ENCODE results near the gene TBKBP1.

TBKBP1 gene

GRCh38 chr17:47726796-47727703, 33.1 kb downstream of the TBKBP1 start:
- no peak overlapping the region for H3K4me3 ChIP-seq (ENCODE audit: low read depth, low read length)
- peaks cover 30% of the 10 kb centered on the region for H3K27me3 ChIP-seq (ENCODE audit: control insufficient read depth, insufficient read depth, low read length)
- H3K4me1 ChIP-seq (ENCODE audit: control insufficient read depth, insufficient read depth, low read length): no peaks in the 10 kb centered on the region
- H3K36me3 ChIP-seq (ENCODE audit: control insufficient read depth, insufficient read depth, low read length): no peaks in the 10 kb centered on the region
- H3K9me3 ChIP-seq (ENCODE audit: control insufficient read depth, insufficient read depth, low read length): no peaks in the 10 kb centered on the region
- no peak overlapping the region for H3K9ac ChIP-seq (ENCODE audit: low read depth, low read length)
- H3K27ac ChIP-seq (ENCODE audit: low read depth, low read length): no peak overlapping the region

GRCh38 chr17:47727704-47728036, 33.7 kb downstream of the TBKBP1 start:
- Histone ChIP-seq H3K4me1 (ENCODE audit: control insufficient read depth, insufficient read depth, low read length) (peaks cover 3% of the 10 kb centered on the region; the same call in 1 of the 2 replicates), H3K36me3 (ENCODE audit: control insufficient read depth, insufficient read depth, low read length) (no peaks in the 10 kb centered on the region), H3K9me3 (ENCODE audit: control insufficient read depth, insufficient read depth, low read length) (no peaks in the 10 kb centered on the region), H3K27me3 (ENCODE audit: control insufficient read depth, insufficient read depth, low read length) (peaks cover 30% of the 10 kb centered on the region), H3K9ac (ENCODE audit: low read depth, low read length) (no peak overlapping the region), H3K27ac (ENCODE audit: low read depth, low read length) (no peak overlapping the region), H3K4me3 (ENCODE audit: low read depth, low read length) (no peak overlapping the region)

- Histone ChIP-seq H3K27ac (ENCODE audit: low read depth, low read length) (no peak overlapping the region), H3K4me3 (ENCODE audit: low read depth, low read length) (no peak overlapping the region), H3K27me3 (ENCODE audit: control insufficient read depth, insufficient read depth, low read length) (peaks cover 37% of the 10 kb centered on the region), H3K4me1 (ENCODE audit: control insufficient read depth, insufficient read depth, low read length) (peaks cover 5% of the 10 kb centered on the region; the same call in 1 of the 2 replicates), H3K9ac (ENCODE audit: low read depth, low read length) (no peak overlapping the region), H3K9me3 (ENCODE audit: control insufficient read depth, insufficient read depth, low read length) (no peaks in the 10 kb centered on the region), H3K36me3 (ENCODE audit: control insufficient read depth, insufficient read depth, low read length) (no peaks in the 10 kb centered on the region)
These were observed 34.4 kb downstream of the TBKBP1 start for GRCh38 chr17:47728214-47728877.

- Histone ChIP-seq H3K27me3 (ENCODE audit: control insufficient read depth, insufficient read depth, low read length) (peaks cover 48% of the 10 kb centered on the region), H3K4me3 (ENCODE audit: low read depth, low read length) (no peak overlapping the region), H3K36me3 (ENCODE audit: control insufficient read depth, insufficient read depth, low read length) (no peaks in the 10 kb centered on the region), H3K4me1 (ENCODE audit: control insufficient read depth, insufficient read depth, low read length) (peaks cover 5% of the 10 kb centered on the region; the same call in 1 of the 2 replicates), H3K9ac (ENCODE audit: low read depth, low read length) (no peak overlapping the region), H3K27ac (ENCODE audit: low read depth, low read length) (no peak overlapping the region), H3K9me3 (ENCODE audit: control insufficient read depth, insufficient read depth, low read length) (no peaks in the 10 kb centered on the region)
These were observed 35.5 kb downstream of the TBKBP1 start for GRCh38 chr17:47729476-47729875.

GRCh38 chr17:47730681-47731080, 36.7 kb downstream of the TBKBP1 start:
- H3K4me3 ChIP-seq (ENCODE audit: low read depth, low read length): no peak overlapping the region

GRCh38 chr17:47731396-47731795, 37.4 kb downstream of the TBKBP1 start:
- Histone ChIP-seq H3K9ac (ENCODE audit: low read depth, low read length) (no peak overlapping the region), H3K4me1 (ENCODE audit: control insufficient read depth, insufficient read depth, low read length) (peaks cover 5% of the 10 kb centered on the region; the same call in 1 of the 2 replicates), H3K36me3 (ENCODE audit: control insufficient read depth, insufficient read depth, low read length) (no peaks in the 10 kb centered on the region), H3K4me3 (ENCODE audit: low read depth, low read length) (no peak overlapping the region), H3K27me3 (ENCODE audit: control insufficient read depth, insufficient read depth, low read length) (peaks cover 67% of the 10 kb centered on the region), H3K27ac (ENCODE audit: low read depth, low read length) (no peak overlapping the region), H3K9me3 (ENCODE audit: control insufficient read depth, insufficient read depth, low read length) (no peaks in the 10 kb centered on the region)

More at GRCh38 chr17:47730681-47731080, 36.7 kb downstream of the TBKBP1 start:
- H3K36me3 ChIP-seq (ENCODE audit: control insufficient read depth, insufficient read depth, low read length): no peaks in the 10 kb centered on the region
- no peaks in the 10 kb centered on the region for H3K9me3 ChIP-seq (ENCODE audit: control insufficient read depth, insufficient read depth, low read length)
- H3K27me3 ChIP-seq (ENCODE audit: control insufficient read depth, insufficient read depth, low read length): peaks cover 60% of the 10 kb centered on the region
- H3K4me1 ChIP-seq (ENCODE audit: control insufficient read depth, insufficient read depth, low read length): peaks cover 5% of the 10 kb centered on the region; the same call in 1 of the 2 replicates
- no peak overlapping the region for H3K27ac ChIP-seq (ENCODE audit: low read depth, low read length)
- H3K9ac ChIP-seq (ENCODE audit: low read depth, low read length): no peak overlapping the region

- no peaks in the 10 kb centered on the region for H3K36me3 ChIP-seq (ENCODE audit: control insufficient read depth, insufficient read depth, low read length)
- H3K9me3 ChIP-seq (ENCODE audit: control insufficient read depth, insufficient read depth, low read length): no peaks in the 10 kb centered on the region
- H3K27ac ChIP-seq (ENCODE audit: low read depth, low read length): no peak overlapping the region
- H3K4me1 ChIP-seq (ENCODE audit: control insufficient read depth, insufficient read depth, low read length): peaks cover 5% of the 10 kb centered on the region; the same call in 1 of the 2 replicates
- peaks cover 76% of the 10 kb centered on the region for H3K27me3 ChIP-seq (ENCODE audit: control insufficient read depth, insufficient read depth, low read length)
- H3K4me3 ChIP-seq (ENCODE audit: low read depth, low read length): peak overlapping the region; percentile 63; the same call in 1 of the 2 replicates
- no peak overlapping the region for H3K9ac ChIP-seq (ENCODE audit: low read depth, low read length)
These were observed 38.6 kb downstream of the TBKBP1 start for GRCh38 chr17:47732399-47733046.

- no peak within 1 kb of the TSS for H3K9ac ChIP-seq (ENCODE audit: low read depth, low read length)
- no peaks in the 10 kb centered on the region for H3K9me3 ChIP-seq (ENCODE audit: control insufficient read depth, insufficient read depth, low read length)
- no peak within 1 kb of the TSS for H3K27ac ChIP-seq (ENCODE audit: low read depth, low read length)
- H3K4me1 ChIP-seq (ENCODE audit: control insufficient read depth, insufficient read depth, low read length): peaks cover 5% of the 10 kb centered on the region; the same call in 1 of the 2 replicates
- no peaks in the 10 kb centered on the region for H3K36me3 ChIP-seq (ENCODE audit: control insufficient read depth, insufficient read depth, low read length)
- peak within 1 kb of the TSS; percentile 63 for H3K4me3 ChIP-seq (ENCODE audit: low read depth, low read length)
- peaks cover 73% of the 10 kb centered on the region for H3K27me3 ChIP-seq (ENCODE audit: control insufficient read depth, insufficient read depth, low read length)
These were observed 39.2 kb downstream of the TBKBP1 start, which contains the start of gene TBX21 for GRCh38 chr17:47733047-47733673. TSS of gene TBX21 (plus strand) at chr17:47733236. CDS start at chr17:47733455, 219 bp downstream.

- Histone ChIP-seq H3K27me3 (ENCODE audit: control insufficient read depth, insufficient read depth, low read length) (peaks cover 73% of the 10 kb centered on the region), H3K27ac (ENCODE audit: low read depth, low read length) (no peak overlapping the region), H3K36me3 (ENCODE audit: control insufficient read depth, insufficient read depth, low read length) (no peaks in the 10 kb centered on the region), H3K9me3 (ENCODE audit: control insufficient read depth, insufficient read depth, low read length) (no peaks in the 10 kb centered on the region), H3K4me3 (ENCODE audit: low read depth, low read length) (peak overlapping the region; percentile 63), H3K9ac (ENCODE audit: low read depth, low read length) (no peak overlapping the region), H3K4me1 (ENCODE audit: control insufficient read depth, insufficient read depth, low read length) (peaks cover 5% of the 10 kb centered on the region; the same call in 1 of the 2 replicates)
These were observed 39.9 kb downstream of the TBKBP1 start for GRCh38 chr17:47733674-47734410.

GRCh38 chr17:47735139-47735464, 41.1 kb downstream of the TBKBP1 start:
- Histone ChIP-seq H3K27me3 (ENCODE audit: control insufficient read depth, insufficient read depth, low read length) (peaks cover 68% of the 10 kb centered on the region), H3K27ac (ENCODE audit: low read depth, low read length) (no peak overlapping the region), H3K9me3 (ENCODE audit: control insufficient read depth, insufficient read depth, low read length) (no peaks in the 10 kb centered on the region), H3K36me3 (ENCODE audit: control insufficient read depth, insufficient read depth, low read length) (no peaks in the 10 kb centered on the region), H3K4me1 (ENCODE audit: control insufficient read depth, insufficient read depth, low read length) (peaks cover 5% of the 10 kb centered on the region; the same call in 1 of the 2 replicates), H3K4me3 (ENCODE audit: low read depth, low read length) (no peak overlapping the region), H3K9ac (ENCODE audit: low read depth, low read length) (no peak overlapping the region)
